Suprapubic skin (tissue), 4 donors: ENCODE results near the gene TECPR1.

Experiments
- POLR2A ChIP-seq, 2 donors: fragments of 450-650 bp; IDR thresholded peaks; one replicate each; pipeline ENCODE4 v1.6.1; 2017; ENCODE audit warnings: antibody characterized with exemption in 2 of 2, mild to moderate bottlenecking in 2 of 2, moderate library complexity in 2 of 2
- POLR2AphosphoS5 ChIP-seq, 3 donors: sonication (generic); formaldehyde crosslinking; IDR thresholded peaks; one replicate each; pipeline ENCODE4 v1.6.1; 2017; ENCODE audit warnings: antibody characterized with exemption in 3 of 3

GRCh38 chr7:98193474-98194180, 58.4 kb downstream of the TECPR1 start:
- no peak for TF ChIP-seq POLR2AphosphoS5 (IDR thresholded peaks at IDR 0.05)
- no peak for TF ChIP-seq POLR2A (IDR thresholded peaks at IDR 0.05)
